GM20000 (cell line): ENCODE measurements around the gene TIA1.
"Not testable (repeated sequence)": the region's sequence is repeated elsewhere in the genome, so short reads cannot be mapped to it uniquely, and the experiment has no call there.

ENCODE experiments used
- DNase-seq: peaks from one replicate; pipeline ENCODE4 v3.0.0; 2012; ENCODE audit warnings: low spot score
- CTCF ChIP-seq: IDR thresholded peaks from 2 replicates; pipeline ENCODE4 v1.5.1; 2012; ENCODE audit warnings: mild to moderate bottlenecking, control low read depth; ENCODE audit errors: extremely low read depth, missing control alignments

The TIA1 gene

GRCh38 chr2:70192516-70192915 is 55.9 kb downstream of the TIA1 start:
- TF ChIP-seq CTCF = no peak
- DNase-seq = no peak

DNA sequence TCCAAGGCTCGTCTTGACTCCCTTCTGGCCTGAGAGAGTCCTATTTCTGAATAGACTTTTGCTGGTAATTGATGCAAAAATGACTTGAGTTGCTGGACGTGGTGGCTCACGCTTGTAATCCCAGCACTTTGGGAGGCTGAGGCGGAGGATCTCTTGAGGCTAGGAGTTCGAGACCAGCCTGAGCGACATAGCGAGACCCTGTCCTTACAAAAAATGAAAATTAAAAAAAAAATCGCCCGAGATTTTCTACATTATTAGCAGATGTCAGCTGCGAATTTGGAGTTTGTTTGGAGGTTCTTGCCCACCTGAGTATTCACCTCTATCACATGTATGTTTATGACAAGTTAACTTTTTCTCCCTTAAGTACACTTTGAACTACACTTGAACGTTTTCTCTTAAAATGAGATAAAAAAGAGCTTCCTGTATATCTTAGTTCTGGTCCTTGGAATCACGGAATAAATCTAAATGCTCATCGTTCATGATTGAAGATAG is 57.1 kb downstream of the TIA1 start:
- DNase-seq = no peak

DNA sequence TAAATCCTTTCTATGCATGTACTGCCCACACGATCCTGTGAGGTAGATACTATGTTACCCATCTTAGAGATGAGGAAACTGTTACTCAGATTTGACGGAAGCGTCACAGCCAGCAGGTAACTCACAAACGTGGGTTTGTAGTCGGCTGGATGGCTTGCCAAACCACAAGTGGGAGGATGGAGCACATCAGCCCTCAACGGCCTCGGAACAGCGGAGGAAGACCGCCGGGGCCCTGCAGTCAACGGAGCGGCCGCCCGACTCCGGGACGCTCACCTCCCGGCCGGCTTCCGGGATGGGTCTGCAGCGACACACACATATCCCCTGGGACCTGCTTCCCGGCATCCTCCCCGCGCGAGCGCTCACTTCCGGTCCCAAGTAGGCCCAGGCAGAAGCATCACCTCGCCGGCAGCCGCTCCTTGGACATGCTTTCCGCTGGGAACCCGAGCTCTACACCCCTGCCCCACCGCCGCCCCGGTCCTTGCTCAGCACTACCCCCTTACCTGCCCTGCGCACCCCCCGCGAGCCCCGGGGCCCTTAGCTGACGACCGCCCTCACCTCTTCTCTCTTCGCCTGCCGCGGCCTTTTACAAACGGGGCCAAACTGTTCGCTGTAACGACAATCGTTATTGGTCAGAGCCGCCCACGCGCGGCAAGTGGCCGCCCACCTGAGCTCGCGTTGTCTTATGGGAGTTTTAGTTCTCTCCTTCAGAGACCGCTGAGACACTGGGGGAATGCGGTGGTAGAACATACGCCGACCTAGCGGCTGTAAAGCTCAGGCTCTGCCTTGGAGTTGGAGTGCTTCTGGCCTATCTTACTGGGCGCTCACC is 57.8 kb downstream of the TIA1 start, which contains the start of gene C2orf42:
C2orf42 (minus strand) TSS at position 602 of the 826 bp plus-strand sequence. CDS start 9,034 bp downstream, outside the sequence.
- TF ChIP-seq CTCF = peak; percentile 8
- peak; percentile 94 for DNase-seq

More for the DNA sequence above, 57.1 kb downstream of the TIA1 start:
- TF ChIP-seq CTCF = no peak

DNA sequence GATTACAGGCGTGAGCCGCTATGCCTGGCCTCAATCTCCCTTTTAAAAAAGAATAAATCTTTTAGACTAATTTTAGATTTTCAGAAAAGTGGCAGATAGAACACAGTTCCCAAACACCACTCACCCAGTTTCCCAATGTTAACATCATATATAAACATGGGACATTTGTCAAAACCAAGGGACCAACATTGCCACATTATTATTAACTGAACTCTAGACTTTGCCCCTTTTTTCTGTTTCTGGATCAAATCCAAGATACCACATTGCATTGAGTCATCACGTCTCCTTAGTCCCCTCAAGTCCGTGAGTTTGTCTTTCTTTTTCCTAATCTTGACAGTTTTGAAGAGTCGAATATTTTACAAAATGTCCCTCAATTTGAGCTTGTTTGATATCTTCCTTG is 60.0 kb downstream of the TIA1 start:
- DNase-seq = no peak

GRCh38 chr2:70187170-70187569 is 61.3 kb downstream of the TIA1 start:
- DNase-seq = not testable (repeated sequence)

More for the DNA sequence above, 60.0 kb downstream of the TIA1 start:
- TF ChIP-seq CTCF = no peak

DNA sequence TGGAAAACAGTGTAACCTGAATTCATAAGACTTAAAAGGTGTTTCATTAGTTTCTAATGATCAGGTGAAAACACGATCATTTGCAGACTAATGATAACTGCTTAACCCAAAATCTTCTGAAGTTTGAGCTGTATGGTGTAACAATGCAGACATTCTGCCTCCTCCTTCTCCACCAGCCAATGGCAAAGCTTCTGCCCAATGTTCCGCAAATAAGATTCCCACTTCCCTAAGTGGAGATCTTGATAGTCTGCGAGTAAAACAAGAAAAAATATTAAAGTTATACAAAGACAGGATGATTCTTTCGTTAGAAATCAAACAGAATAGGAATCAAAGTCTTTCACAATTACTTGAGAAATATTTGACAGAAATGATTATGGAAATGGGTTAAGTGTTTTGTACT is 65.7 kb downstream of the TIA1 start:
- TF ChIP-seq CTCF = no peak
- DNase-seq = no peak

GRCh38 chr2:70181363-70181956 is 67.0 kb downstream of the TIA1 start:
- DNase-seq = peak; percentile 44
- no peak for TF ChIP-seq CTCF
